GM12891 (cell line): Measurements from ENCODE around the gene TGFB2.

Experiments
- POLR2A ChIP-seq: IDR thresholded peaks from 2 replicates; pipeline ENCODE4 v1.6.1; 2011; ENCODE audit warnings: low read depth, low read length, control low read depth
- POLR2AphosphoS5 ChIP-seq: IDR thresholded peaks from 2 replicates; pipeline ENCODE4 v1.6.1; 2011; ENCODE audit warnings: low read depth, low read length, control low read depth
- POU2F2 ChIP-seq: IDR thresholded peaks from 2 replicates; pipeline ENCODE4 v1.6.1; 2011; ENCODE audit warnings: low read depth, mild to moderate bottlenecking, control low read depth, low read length, moderate library complexity
- SPI1 ChIP-seq: IDR thresholded peaks from 2 replicates; pipeline ENCODE4 v1.6.1; 2011; ENCODE audit warnings: low read depth, low read length, control low read depth

GRCh38 chr1:218443255-218443654, 98.1 kb downstream of the TGFB2 start:
- TF ChIP-seq POLR2A (no peak), SPI1 (no peak), POLR2AphosphoS5 (no peak), POU2F2 (no peak)
